Osteocyte (in vitro differentiated cells): Measurements from ENCODE around the gene CKLF. TPM values are rescaled to one million over a fixed set of nuclear protein-coding genes. Genes with fewer than 3 reads are reported as not detected.
A peak's percentile ranks its signal among the peaks of the same experiment; 100 is the strongest.

Source experiments
- DNase-seq: peaks from one replicate; pipeline ENCODE4 v3.0.0; 2021; ENCODE audit warnings: mixed read lengths; ENCODE audit not compliant: unreplicated experiment; ENCODE audit errors: extremely low spot score
- H3K27ac Mint-ChIP-seq: one replicate; pipeline ENCODE4 v1.8.0; 2021; ENCODE audit warnings: mild to moderate bottlenecking, mixed read lengths; ENCODE audit not compliant: unreplicated experiment
- H3K27me3 Mint-ChIP-seq: one replicate; pipeline ENCODE4 v1.8.0; 2021; ENCODE audit warnings: mixed read lengths; ENCODE audit not compliant: unreplicated experiment
- H3K36me3 Mint-ChIP-seq: one replicate; pipeline ENCODE4 v1.8.0; 2021; ENCODE audit warnings: mixed read lengths; ENCODE audit not compliant: unreplicated experiment
- H3K4me1 Mint-ChIP-seq: one replicate; pipeline ENCODE4 v1.8.0; 2021; ENCODE audit warnings: mixed read lengths; ENCODE audit not compliant: unreplicated experiment
- H3K4me3 Mint-ChIP-seq: one replicate; pipeline ENCODE4 v1.8.0; 2021; ENCODE audit warnings: mild to moderate bottlenecking, moderate library complexity, mixed read lengths; ENCODE audit not compliant: unreplicated experiment
- H3K9me3 Mint-ChIP-seq: one replicate; pipeline ENCODE4 v1.8.0; 2021; ENCODE audit warnings: mixed read lengths; ENCODE audit not compliant: unreplicated experiment
- total RNA-seq: library from RNA; stranded (reverse); gene quantifications from 2 replicates; pipeline ENCODE4 v1.2.1, GENCODE V29; 2021
- TF ChIP-seq, protein P1 (sequence below): fragments of 200-600 bp; sonication (generic); IDR thresholded peaks from 2 replicates; pipeline ENCODE4 v1.5.0; 2021; ENCODE audit warnings: antibody characterized with exemption, mild to moderate bottlenecking, moderate library complexity

Gene CKLF
- total RNA-seq, 1 donor from 2014 or later, result 41.5 TPM

DNA sequence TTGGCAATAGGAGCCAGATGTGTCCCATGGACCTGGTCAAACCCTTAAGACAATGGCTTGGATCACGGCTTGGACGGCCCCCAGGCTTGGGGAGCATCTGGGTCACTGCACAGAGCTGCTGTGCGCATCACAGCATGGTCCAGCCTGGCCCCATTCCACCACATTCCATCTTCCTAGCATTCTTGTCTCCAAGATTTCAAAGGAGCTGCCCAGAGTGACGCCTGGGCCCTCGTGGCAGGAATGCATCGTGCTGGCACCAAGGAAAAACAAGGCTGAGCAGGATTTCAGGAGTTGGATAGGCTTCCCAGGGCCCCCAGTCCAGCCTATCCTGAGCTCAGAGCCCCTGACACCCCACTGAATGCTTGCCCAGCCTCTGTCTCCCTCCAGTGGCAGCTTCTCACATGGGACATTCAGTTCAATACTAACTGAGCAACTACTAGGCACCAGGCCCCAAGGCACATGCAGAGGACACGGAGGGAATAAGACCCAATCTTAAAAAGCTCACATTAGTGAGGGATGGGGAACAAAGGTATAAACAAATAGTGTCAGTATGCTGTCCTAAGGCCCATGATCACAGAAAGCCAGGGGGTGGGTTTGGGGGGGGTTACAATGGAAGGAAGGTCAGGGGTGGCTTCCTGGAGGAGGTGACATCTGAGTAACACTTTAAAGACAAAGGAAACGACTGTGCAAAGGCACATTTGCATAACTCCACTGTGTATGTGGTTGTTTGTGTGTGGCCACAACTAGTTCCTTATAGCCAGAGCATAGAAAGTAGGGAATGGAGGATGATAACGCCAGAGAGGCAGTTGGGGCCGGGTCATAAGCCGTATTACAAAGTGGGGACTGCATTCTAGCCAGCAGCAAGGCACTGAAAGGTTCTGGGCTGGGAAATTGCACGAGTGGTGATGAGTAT lies 36.5 kb upstream of the CKLF start:
- Mint-ChIP-seq H3K27me3 (no peaks in the 10 kb centered on the region), H3K27ac (peak overlapping the region; percentile 96), H3K9me3 (no peaks in the 10 kb centered on the region), H3K4me1 (peaks cover 69% of the 10 kb centered on the region), H3K4me3 (no peak overlapping the region), H3K36me3 (peaks cover 12% of the 10 kb centered on the region)
- DNase-seq, result no peak
- TF ChIP-seq, protein P1, sequence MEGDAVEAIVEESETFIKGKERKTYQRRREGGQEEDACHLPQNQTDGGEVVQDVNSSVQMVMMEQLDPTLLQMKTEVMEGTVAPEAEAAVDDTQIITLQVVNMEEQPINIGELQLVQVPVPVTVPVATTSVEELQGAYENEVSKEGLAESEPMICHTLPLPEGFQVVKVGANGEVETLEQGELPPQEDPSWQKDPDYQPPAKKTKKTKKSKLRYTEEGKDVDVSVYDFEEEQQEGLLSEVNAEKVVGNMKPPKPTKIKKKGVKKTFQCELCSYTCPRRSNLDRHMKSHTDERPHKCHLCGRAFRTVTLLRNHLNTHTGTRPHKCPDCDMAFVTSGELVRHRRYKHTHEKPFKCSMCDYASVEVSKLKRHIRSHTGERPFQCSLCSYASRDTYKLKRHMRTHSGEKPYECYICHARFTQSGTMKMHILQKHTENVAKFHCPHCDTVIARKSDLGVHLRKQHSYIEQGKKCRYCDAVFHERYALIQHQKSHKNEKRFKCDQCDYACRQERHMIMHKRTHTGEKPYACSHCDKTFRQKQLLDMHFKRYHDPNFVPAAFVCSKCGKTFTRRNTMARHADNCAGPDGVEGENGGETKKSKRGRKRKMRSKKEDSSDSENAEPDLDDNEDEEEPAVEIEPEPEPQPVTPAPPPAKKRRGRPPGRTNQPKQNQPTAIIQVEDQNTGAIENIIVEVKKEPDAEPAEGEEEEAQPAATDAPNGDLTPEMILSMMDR, result peak; percentile 56

DNA sequence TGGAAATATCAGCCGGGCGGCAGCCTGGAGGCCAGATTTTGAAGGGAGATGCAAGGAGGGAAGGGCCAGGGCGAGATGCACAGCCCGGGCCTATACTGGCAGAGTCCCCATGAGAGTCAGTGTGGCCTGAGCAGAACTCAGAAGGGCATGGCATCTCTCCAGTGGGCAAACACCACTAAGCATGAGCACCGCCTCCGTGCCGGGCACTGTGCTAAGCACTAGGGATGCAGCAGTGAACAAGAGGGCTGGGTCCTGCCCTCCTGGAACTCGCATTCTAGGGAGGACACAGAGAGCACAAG lies 35.9 kb upstream of the CKLF start:
- TF ChIP-seq, protein P1, result no peak
- H3K36me3 Mint-ChIP-seq, result peaks cover 12% of the 10 kb centered on the region
- no peak for DNase-seq
- H3K4me1 Mint-ChIP-seq, result peaks cover 69% of the 10 kb centered on the region
- H3K9me3 Mint-ChIP-seq, result no peaks in the 10 kb centered on the region
- peak overlapping the region; percentile 96 for H3K27ac Mint-ChIP-seq
- no peak overlapping the region for H3K4me3 Mint-ChIP-seq
- H3K27me3 Mint-ChIP-seq, result no peaks in the 10 kb centered on the region

DNA sequence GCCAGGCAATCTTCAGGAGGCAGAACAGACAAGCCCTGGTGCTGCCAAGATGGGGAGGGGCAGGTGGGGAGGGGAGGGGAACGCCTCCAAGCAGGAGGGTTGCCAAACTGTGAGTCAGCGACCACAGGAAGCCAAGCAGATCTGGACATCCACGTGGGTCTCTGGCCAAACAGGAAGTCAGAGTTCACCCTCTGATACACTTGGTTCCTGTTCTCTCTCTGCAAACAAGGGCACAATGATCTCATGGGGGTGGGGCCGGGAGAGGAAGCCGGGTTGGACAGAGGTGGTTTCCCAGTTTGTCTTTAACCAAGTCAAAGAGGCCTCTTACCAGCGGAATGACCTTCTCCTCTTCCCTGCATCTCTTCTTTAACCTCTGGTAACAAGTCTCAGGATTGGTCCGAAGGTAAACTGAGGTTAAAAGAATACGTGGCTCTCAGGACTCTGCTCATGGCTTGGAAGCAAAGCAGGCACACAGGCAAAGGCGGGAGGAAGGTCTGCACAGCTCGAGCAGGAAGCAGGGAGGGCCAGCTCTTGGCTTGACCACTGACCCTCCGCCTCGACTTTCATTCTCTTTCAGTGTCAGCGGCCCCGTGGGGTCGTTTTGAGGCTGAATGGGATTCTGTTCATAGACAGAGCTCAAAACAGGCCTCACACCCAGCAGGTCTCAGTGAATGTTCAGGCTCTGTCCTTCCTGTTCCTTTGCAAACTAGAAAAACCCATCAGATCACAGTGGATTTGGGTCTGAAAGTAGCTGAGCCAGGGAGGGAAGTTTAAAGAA lies 35.4 kb upstream of the CKLF start:
- peak overlapping the region; percentile 96 for H3K27ac Mint-ChIP-seq
- H3K4me1 Mint-ChIP-seq, result peaks cover 69% of the 10 kb centered on the region
- H3K4me3 Mint-ChIP-seq, result peak overlapping the region; percentile 35
- H3K27me3 Mint-ChIP-seq, result no peaks in the 10 kb centered on the region
- no peaks in the 10 kb centered on the region for H3K9me3 Mint-ChIP-seq
- peaks cover 12% of the 10 kb centered on the region for H3K36me3 Mint-ChIP-seq
- peak; percentile 91 for DNase-seq
- TF ChIP-seq, protein P1, result no peak

DNA sequence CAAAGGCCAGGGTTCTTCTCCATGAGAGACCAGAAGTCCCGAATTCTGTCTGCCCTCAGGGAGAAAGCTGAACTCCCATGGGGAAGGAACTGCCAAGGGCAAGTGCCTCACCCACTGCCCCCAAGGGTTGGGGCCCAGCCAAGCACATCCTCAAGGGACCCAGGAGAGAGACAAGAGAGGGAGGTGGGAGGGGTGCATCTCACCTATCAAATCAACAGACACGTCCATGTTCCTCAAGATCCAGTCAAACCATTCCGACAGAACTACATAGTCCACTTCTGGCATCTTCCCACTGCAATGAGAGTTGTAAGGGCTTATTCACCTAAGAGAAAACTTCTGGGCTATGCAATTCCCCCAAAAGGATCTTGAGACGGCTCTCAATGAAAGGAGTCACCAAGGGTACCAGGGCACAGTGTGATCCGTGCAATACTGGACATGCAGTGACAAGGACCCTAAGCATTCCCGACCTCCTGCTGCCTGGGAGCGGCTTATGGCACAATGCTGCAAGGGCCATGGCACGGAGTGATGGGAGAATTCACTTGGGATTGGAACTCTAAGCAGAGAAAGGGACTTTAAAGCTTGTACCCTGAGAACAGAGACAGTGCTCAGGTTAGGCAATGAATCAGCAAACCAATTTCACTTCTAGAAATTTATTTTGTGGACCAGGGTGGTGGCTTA lies 34.7 kb upstream of the CKLF start:
- H3K4me1 Mint-ChIP-seq, result peaks cover 69% of the 10 kb centered on the region
- H3K9me3 Mint-ChIP-seq, result no peaks in the 10 kb centered on the region
- no peak overlapping the region for H3K4me3 Mint-ChIP-seq
- H3K36me3 Mint-ChIP-seq, result peaks cover 12% of the 10 kb centered on the region
- peak overlapping the region; percentile 96 for H3K27ac Mint-ChIP-seq
- TF ChIP-seq, protein P1, result no peak
- no peak for DNase-seq
- no peaks in the 10 kb centered on the region for H3K27me3 Mint-ChIP-seq
